Measurements from ENCODE around the gene DGLUCY.
"Not testable (repeated sequence)": the region's sequence is repeated elsewhere in the genome, so short reads cannot be mapped to it uniquely, and the experiment has no call there.

Gene DGLUCY

GRCh38 chr14:91142214-91142668 lies 28.4 kb downstream of the DGLUCY start:
- no peak for DNase-seq

GRCh38 chr14:91143862-91144261 lies 30.0 kb downstream of the DGLUCY start:
- peak; percentile 81 for DNase-seq

- DNase-seq, result no peak
Measured at GRCh38 chr14:91144425-91145145, 30.7 kb downstream of the DGLUCY start.

GRCh38 chr14:91145391-91146160 lies 31.7 kb downstream of the DGLUCY start:
- no peak for DNase-seq

- no peak for DNase-seq
Measured at GRCh38 chr14:91146661-91147060, 32.8 kb downstream of the DGLUCY start.

GRCh38 chr14:91149462-91149861 lies 35.6 kb downstream of the DGLUCY start:
- no peak for DNase-seq

GRCh38 chr14:91152499-91152898 lies 38.6 kb downstream of the DGLUCY start:
- DNase-seq, result no peak

GRCh38 chr14:91153360-91153759 lies 39.5 kb downstream of the DGLUCY start:
- peak; percentile 97 for DNase-seq

GRCh38 chr14:91154851-91155625 lies 41.2 kb downstream of the DGLUCY start:
- peak; percentile 83 for DNase-seq

GRCh38 chr14:91155626-91156089 lies 41.8 kb downstream of the DGLUCY start:
- peak; percentile 46 for DNase-seq

- DNase-seq, result not testable (repeated sequence)
Measured at GRCh38 chr14:91156142-91156666, 42.3 kb downstream of the DGLUCY start.

GRCh38 chr14:91156877-91157276 lies 43.0 kb downstream of the DGLUCY start:
- not testable (repeated sequence) for DNase-seq

- DNase-seq, result no peak
Measured at GRCh38 chr14:91158091-91158790, 44.4 kb downstream of the DGLUCY start.

- no peak for DNase-seq
Measured at GRCh38 chr14:91159182-91159581, 45.3 kb downstream of the DGLUCY start.

GRCh38 chr14:91159906-91160305 lies 46.0 kb downstream of the DGLUCY start:
- no peak for DNase-seq

GRCh38 chr14:91163316-91163715 lies 49.4 kb downstream of the DGLUCY start:
- DNase-seq, result no peak

GRCh38 chr14:91164676-91165075 lies 50.8 kb downstream of the DGLUCY start:
- no peak for DNase-seq

- no peak for DNase-seq
Measured at GRCh38 chr14:91167380-91167770, 53.5 kb downstream of the DGLUCY start.

GRCh38 chr14:91169951-91170350 lies 56.1 kb downstream of the DGLUCY start:
- no peak for DNase-seq

- no peak for DNase-seq
Measured at GRCh38 chr14:91170504-91171121, 56.7 kb downstream of the DGLUCY start.

GRCh38 chr14:91171291-91171690 lies 57.4 kb downstream of the DGLUCY start:
- DNase-seq, result no peak

GRCh38 chr14:91173221-91173670 lies 59.4 kb downstream of the DGLUCY start:
- peak; percentile 84 for DNase-seq
